H1 (cell line): ENCODE results near the gene XKR8. TPM values are rescaled to one million over a fixed set of nuclear protein-coding genes. Genes with fewer than 3 reads are reported as not detected.

Experiments
- CTCF ChIA-PET: fragments of 300-600 bp; sonication (Branson Sonifier 250); formaldehyde crosslinking; loops from one replicate; lab custom pipeline; 2021; ENCODE audit not compliant: partially characterized antibody; lab: Charles Lee
- POLR2A ChIA-PET: fragments of 300-600 bp; sonication (Branson Sonifier 250); formaldehyde crosslinking; loops from one replicate; lab custom pipeline; 2021; ENCODE audit warnings: inconsistent platforms; ENCODE audit not compliant: partially characterized antibody; lab: Charles Lee
- DNase-seq, 2 experiments: peaks; one replicate each; pipeline versions ENCODE4 v3.0.0 to v3.0.0-alpha.2; 2010 to 2022; ENCODE audit warnings: low spot score in 2 of 2, low read depth in 1 of 2, mixed read lengths in 1 of 2
- FAIRE-seq: peaks from 2 replicates; lab custom pipeline; 2011; peaks lifted over from hg19 to GRCh38; lab: Jason Lieb, UNC
- H2AFZ ChIP-seq: 2 replicates; pipeline ENCODE4 v1.8.1; 2012; ENCODE audit warnings: low read length, inconsistent platforms
- H2AK5ac ChIP-seq: 2 replicates; pipeline ENCODE4 v1.6.1; 2013; ENCODE audit warnings: low read depth, low read length
- H2BK120ac ChIP-seq: replicated peaks from 2 replicates; pipeline ENCODE3; 2013; ENCODE audit warnings: low read depth, low read length, inconsistent platforms
- H2BK12ac ChIP-seq: 2 replicates; pipeline ENCODE4 v1.6.1; 2013; ENCODE audit warnings: low read depth, low read length
- H2BK15ac ChIP-seq: 2 replicates; pipeline ENCODE4 v1.6.1; 2013; ENCODE audit warnings: low read length
- H2BK20ac ChIP-seq: 2 replicates; pipeline ENCODE4 v1.6.1; 2013; ENCODE audit warnings: low read length
- H2BK5ac ChIP-seq: 2 replicates; pipeline ENCODE4 v1.6.1; 2013; ENCODE audit warnings: low read depth, low read length
- H3K14ac ChIP-seq: 2 replicates; pipeline ENCODE4 v1.6.1; 2013; ENCODE audit warnings: inconsistent platforms; ENCODE audit not compliant: insufficient read length
- H3K18ac ChIP-seq: 2 replicates; pipeline ENCODE4 v1.6.1; 2013; ENCODE audit warnings: low read length; ENCODE audit errors: extremely low read depth
- H3K23ac ChIP-seq: 2 replicates; pipeline ENCODE4 v1.6.1; 2013; ENCODE audit warnings: inconsistent platforms; ENCODE audit not compliant: insufficient read length
- H3K23me2 ChIP-seq: 2 replicates; pipeline ENCODE4 v1.6.1; 2013; ENCODE audit warnings: low read depth, low read length
- H3K27ac ChIP-seq: 2 replicates; pipeline ENCODE4 v1.6.1; 2011; ENCODE audit warnings: low read depth, low read length, inconsistent platforms
- H3K27me3 ChIP-seq, 4 experiments: replicated peaks in 1 of 4; 1 replicate in 1 of 4; 2 replicates in 3 of 4; pipeline versions ENCODE4 v1.6.1 to v1.8.1; 2011 to 2013; ENCODE audit warnings: low read length in 3 of 4, mild to moderate bottlenecking in 3 of 4, inconsistent platforms in 2 of 4, mixed read lengths in 2 of 4, moderate library complexity in 1 of 4; ENCODE audit not compliant: control insufficient read depth in 3 of 4, insufficient read depth in 3 of 4; ENCODE audit errors: extremely low read depth in 1 of 4
- H3K36me3 ChIP-seq, 4 experiments: 2 replicates each; pipeline versions ENCODE4 v1.6.1 to v1.8.1; 2011 to 2013; ENCODE audit warnings: mild to moderate bottlenecking in 4 of 4, low read length in 3 of 4, moderate library complexity in 2 of 4, control low read depth in 1 of 4, inconsistent platforms in 1 of 4; ENCODE audit not compliant: insufficient read depth in 4 of 4, control insufficient read depth in 2 of 4
- H3K4ac ChIP-seq: replicated peaks from 2 replicates; pipeline ENCODE3; 2013; ENCODE audit warnings: low read length, low read depth, mixed read lengths, inconsistent platforms; ENCODE audit not compliant: insufficient read length
- H3K4me1 ChIP-seq, 4 experiments: replicated peaks in 1 of 4; 1 replicate in 1 of 4; 2 replicates in 3 of 4; pipeline versions ENCODE4 v1.6.1 to v1.8.1; 2011 to 2013; ENCODE audit warnings: low read length in 3 of 4, inconsistent platforms in 2 of 4, mixed read lengths in 1 of 4; ENCODE audit not compliant: insufficient read depth in 4 of 4, control insufficient read depth in 3 of 4
- H3K4me2 ChIP-seq, 2 experiments: 2 replicates each; pipeline versions ENCODE4 v1.6.1 to v1.8.1; 2011 to 2013; ENCODE audit warnings: low read depth in 2 of 2, low read length in 2 of 2, control low read depth in 1 of 2, inconsistent platforms in 1 of 2, mild to moderate bottlenecking in 1 of 2; ENCODE audit not compliant: insufficient read depth in 1 of 2
- H3K4me3 ChIP-seq, 4 experiments: fragments of 200-600, 300-600 bp in 1 of 4; sonication (generic), shearing (Covaris generic), sonication (Bioruptor Twin) in 1 of 4; 2 replicates each; pipeline versions ENCODE4 v1.5.1 to v1.8.1; 2011 to 2016; ENCODE audit warnings: low read length in 4 of 4, low read depth in 3 of 4, control low read depth in 2 of 4, inconsistent platforms in 2 of 4, mild to moderate bottlenecking in 2 of 4, mixed read lengths in 1 of 4, moderate library complexity in 1 of 4; ENCODE audit not compliant: insufficient read depth in 2 of 4; ENCODE audit errors: extremely low read depth in 1 of 4
- H3K56ac ChIP-seq: replicated peaks from 2 replicates; pipeline ENCODE3; 2013; ENCODE audit warnings: low read depth, mild to moderate bottlenecking, mixed read lengths, low read length, inconsistent platforms; ENCODE audit not compliant: insufficient read length
- H3K79me1 ChIP-seq: 2 replicates; pipeline ENCODE4 v1.6.1; 2013; ENCODE audit warnings: low read depth, low read length, control low read depth
- H3K79me2 ChIP-seq, 2 experiments: 2 replicates each; pipeline versions ENCODE4 v1.6.1 to v1.8.1; 2012 to 2013; ENCODE audit warnings: low read length in 2 of 2, mild to moderate bottlenecking in 2 of 2, inconsistent platforms in 1 of 2; ENCODE audit not compliant: insufficient read depth in 2 of 2, control insufficient read depth in 1 of 2
- H3K9ac ChIP-seq, 4 experiments: replicated peaks in 1 of 4; 1 replicate in 1 of 4; 2 replicates in 3 of 4; pipeline versions ENCODE4 v1.6.1 to v1.8.1; 2011 to 2013; ENCODE audit warnings: low read depth in 3 of 4, low read length in 3 of 4, control low read depth in 2 of 4, mild to moderate bottlenecking in 2 of 4, moderate library complexity in 2 of 4, inconsistent platforms in 1 of 4; ENCODE audit errors: extremely low read depth in 1 of 4
- H3K9me3 ChIP-seq, 2 experiments: 2 replicates each; pipeline versions ENCODE4 v1.6.1 to v1.8.1; 2012 to 2013; ENCODE audit warnings: mild to moderate bottlenecking in 2 of 2, moderate library complexity in 2 of 2, control low read depth in 1 of 2, inconsistent platforms in 1 of 2, low read depth in 1 of 2, low read length in 1 of 2, mixed read lengths in 1 of 2; ENCODE audit not compliant: insufficient read depth in 2 of 2
- H4K20me1 ChIP-seq, 2 experiments: replicated peaks in 1 of 2; 2 replicates each; pipeline versions ENCODE3 to v1.8.1; 2011 to 2013; ENCODE audit warnings: inconsistent platforms in 2 of 2, low read length in 2 of 2, mild to moderate bottlenecking in 1 of 2; ENCODE audit not compliant: insufficient read depth in 2 of 2, control insufficient read depth in 1 of 2
- H4K5ac ChIP-seq: 2 replicates; pipeline ENCODE4 v1.6.1; 2013; ENCODE audit warnings: low read length, low read depth, mixed read lengths, inconsistent platforms; ENCODE audit not compliant: insufficient read length
- H4K8ac ChIP-seq: 2 replicates; pipeline ENCODE4 v1.8.0; 2013; ENCODE audit warnings: mild to moderate bottlenecking, moderate library complexity, low read length, inconsistent platforms; ENCODE audit not compliant: insufficient read depth; ENCODE audit errors: extremely low read depth
- H4K91ac ChIP-seq: replicated peaks from 2 replicates; pipeline ENCODE3; 2013; ENCODE audit warnings: low read length, mixed read lengths, inconsistent platforms; ENCODE audit not compliant: insufficient read length
- HDAC6 ChIP-seq: IDR thresholded peaks from one replicate; pipeline ENCODE4 v1.7.1; 2012; ENCODE audit warnings: low read depth, mild to moderate bottlenecking, inconsistent platforms, low read length, moderate library complexity
- polyA plus RNA-seq, 7 experiments: library from polyadenylated mRNA; depleted of rRNA in 3 of 7; stranded (reverse) in 5 of 7; unstranded in 2 of 7; fragments of >200 nt in 5 of 7; fragments of 200-250 nt in 2 of 7; gene quantifications; 1 replicate in 5 of 7; 2 replicates in 1 of 7; 4 replicates in 1 of 7; pipeline versions ENCODE4 v1.2.1 to v1.2.3, GENCODE V29; 2011 to 2013; ENCODE audit warnings: missing spikeins in 2 of 7, mixed read lengths in 2 of 7
- total RNA-seq: library from RNA; stranded (reverse); fragmentation: NEBNext Ultra II Directional; extraction: Animal tissue kit (Norgen Biotek cat#: 25700); gene quantifications from 2 replicates; pipeline ENCODE4 v1.2.1, GENCODE V29; 2021

The XKR8 gene
- total and polyA plus RNA-seq, 2 of the 8 experiments (the other 6 are each of a cell fraction or from before 2014, with no cell fraction given) = 14.2 to 16.3 TPM

GRCh38 chr1:27974417-27974781, 14.6 kb downstream of the XKR8 start:
- H3K18ac ChIP-seq = no peak overlapping the region
- H3K14ac ChIP-seq = no peak overlapping the region
- H3K4me3 ChIP-seq = no peak overlapping the region
- H3K56ac ChIP-seq = no peak overlapping the region
- no peaks in the 10 kb centered on the region for H4K20me1 ChIP-seq
- H2BK15ac ChIP-seq = no peak overlapping the region
- DNase-seq (no peak), FAIRE-seq (no peak)
- H3K9me3 ChIP-seq = no peaks in the 10 kb centered on the region
- no peak overlapping the region for H3K4me2 ChIP-seq
- no peaks in the 10 kb centered on the region for H3K4me1 ChIP-seq
- peaks cover 0 to 19% (median 1%) of the 10 kb centered on the region in 4 experiments; a peak in 4 of 8 replicates for H3K36me3 ChIP-seq
- H2BK5ac ChIP-seq = no peak overlapping the region
- no peak overlapping the region for H3K4ac ChIP-seq
- H2BK120ac ChIP-seq = no peak overlapping the region
- H4K8ac ChIP-seq = no peak overlapping the region
- no peak overlapping the region for H3K9ac ChIP-seq
- H4K91ac ChIP-seq = no peak overlapping the region
- H3K27me3 ChIP-seq = no peaks in the 10 kb centered on the region
- no peaks in the 10 kb centered on the region for H3K79me1 ChIP-seq
- ChIA-PET POLR2A (interaction anchor here (0.7 to 1.0 kb wide), 3 partner anchors 10 to 114 kb away, joined by 3 to 4 read pairs (median 3); partner anchors contain the start of gene EYA3), CTCF (interaction anchor here (0.6 to 2.3 kb wide), 9 partner anchors 11 to 1118 kb away, joined by 3 to 8 read pairs (median 3); no protein-coding TSS in a partner anchor)
- no peaks in the 10 kb centered on the region for H3K23me2 ChIP-seq
- H4K5ac ChIP-seq = no peak overlapping the region
- H3K79me2 ChIP-seq = no peaks in the 10 kb centered on the region
- H3K27ac ChIP-seq = no peak overlapping the region
- no peak overlapping the region for H2BK12ac ChIP-seq
- H2AK5ac ChIP-seq = no peak overlapping the region
- no peak overlapping the region for H2BK20ac ChIP-seq
- no peak overlapping the region for H3K23ac ChIP-seq
- no peak for TF ChIP-seq HDAC6
- H2AFZ ChIP-seq = no peak overlapping the region
